PC-3 (cell line): ENCODE data around the gene MRPS31. TPM values are rescaled to one million over a fixed set of nuclear protein-coding genes. Genes with fewer than 3 reads are reported as not detected.

Experiments
- ATAC-seq: fragments of 200-7000 bp; cut with Tn5 transposase; 2 replicates; pipeline ENCODE4 v1.9.1; 2020; ENCODE audit warnings: mild to moderate bottlenecking, moderate library complexity
- Bru-seq: library from RNA; stranded (reverse); fragments of 400-500 nt; gene quantifications from one replicate; lab custom pipeline; 2021; lab: Mats Ljungman, UMichigan
- BruChase-seq, 2 experiments: library from RNA; stranded (reverse); fragments of 400-500 nt; gene quantifications; one replicate each; lab custom pipeline; 2021; lab: Mats Ljungman, UMichigan
- BruUV-seq: library from RNA; stranded (reverse); fragments of 400-500 nt; replicated peaks from 2 replicates; lab custom pipeline; 2021; lab: Mats Ljungman, UMichigan
- CTCF ChIA-PET: fragments of 300-600 bp; sonication (Branson Sonifier 250); formaldehyde crosslinking; loops from one replicate; lab custom pipeline; 2022; ENCODE audit warnings: antibody characterized with exemption; lab: Charles Lee
- POLR2A ChIA-PET: fragments of 300-600 bp; sonication (Branson Sonifier 250); formaldehyde crosslinking; loops from one replicate; lab custom pipeline; 2022; ENCODE audit warnings: antibody characterized with exemption; ENCODE audit not compliant: unreplicated experiment; lab: Charles Lee
- DNase-seq: peaks from one replicate; pipeline ENCODE4 v3.0.0-alpha.2; 2015
- H2AFZ ChIP-seq: fragments of 300-600 bp; sonication (generic); 2 replicates; pipeline ENCODE4 v1.6.0; 2016; ENCODE audit warnings: antibody characterized with exemption, low read length
- H3F3A ChIP-seq: fragments of 300-600 bp; sonication (generic); one replicate; pipeline ENCODE4 v1.6.0; 2017; ENCODE audit warnings: antibody characterized with exemption, low read length, control low read depth, mild to moderate bottlenecking; ENCODE audit not compliant: unreplicated experiment
- H3K27ac ChIP-seq: fragments of 300-600 bp; sonication (generic); 2 replicates; pipeline ENCODE4 v1.5.1; 2016; ENCODE audit warnings: mild to moderate bottlenecking, low read length
- H3K27me3 ChIP-seq: fragments of 300-600 bp; sonication (generic); 2 replicates; pipeline ENCODE4 v1.6.1; 2016; ENCODE audit warnings: low read length, mixed read lengths
- H3K36me3 ChIP-seq: fragments of 300-600 bp; sonication (generic); 2 replicates; pipeline ENCODE4 v1.6.1; 2016; ENCODE audit warnings: low read depth, mixed run types, low read length, mixed read lengths
- H3K4me1 ChIP-seq: fragments of 300-600 bp; sonication (generic); 2 replicates; pipeline ENCODE4 v1.5.1; 2016; ENCODE audit warnings: low read length; ENCODE audit not compliant: insufficient read depth
- H3K4me2 ChIP-seq: fragments of 300-600 bp; sonication (generic); 2 replicates; pipeline ENCODE4 v1.6.0; 2016; ENCODE audit warnings: low read length
- H3K4me3 ChIP-seq: fragments of 300-600 bp; sonication (generic); 2 replicates; pipeline ENCODE4 v1.5.1; 2016; ENCODE audit warnings: mild to moderate bottlenecking, low read length, mixed read lengths
- H3K79me2 ChIP-seq: fragments of 300-600 bp; sonication (generic); 2 replicates; pipeline ENCODE4 v1.6.1; 2017; ENCODE audit warnings: low read length, mixed read lengths
- H3K9ac ChIP-seq: fragments of 300-600 bp; sonication (generic); 2 replicates; pipeline ENCODE4 v1.6.0; 2016; ENCODE audit warnings: mild to moderate bottlenecking, low read length
- H3K9me2 ChIP-seq: fragments of 300-600 bp; sonication (generic); replicated peaks from 2 replicates; pipeline ENCODE4 v1.6.1; 2016; ENCODE audit warnings: mixed run types, low read length, mixed read lengths
- H3K9me3 ChIP-seq: fragments of 300-600 bp; sonication (generic); 2 replicates; pipeline ENCODE4 v1.6.1; 2016; ENCODE audit warnings: low read length, mixed read lengths
- H4K20me1 ChIP-seq: fragments of 300-600 bp; sonication (generic); 2 replicates; pipeline ENCODE4 v1.6.1; 2016; ENCODE audit warnings: low read length, mixed read lengths
- CTCF ChIP-seq: fragments of 300-600 bp; sonication (generic); conservative IDR thresholded peaks from 2 replicates; pipeline ENCODE4 v1.5.1; 2017; ENCODE audit warnings: antibody characterized with exemption, low read depth, mild to moderate bottlenecking, low read length
- EZH2 ChIP-seq: fragments of 300-600 bp; sonication (generic); IDR thresholded peaks from one replicate; pipeline ENCODE4 v1.6.1; 2017; ENCODE audit warnings: antibody characterized with exemption, mild to moderate bottlenecking, low read length; ENCODE audit not compliant: unreplicated experiment
- EZH2phosphoT487 ChIP-seq: fragments of 300-600 bp; sonication (generic); IDR thresholded peaks from 2 replicates; pipeline ENCODE4 v1.6.1; 2018; ENCODE audit warnings: mild to moderate bottlenecking, antibody characterized with exemption, low read length, borderline replicate concordance
- intact Hi-C: fragments of 100-400 bp; cut with micrococcal nuclease; formaldehyde crosslinking; loops from 2 replicates; pipeline ENCODE4 v1.9.0; 2023
- long read RNA-seq: library from polyadenylated mRNA; unstranded; transcript quantifications from one replicate; pipeline ENCODE4 v2.0.0, GENCODE V29; 2021; ENCODE audit not compliant: unreplicated experiment
- total RNA-seq: library from RNA; depleted of rRNA; stranded (reverse); fragments of >200 nt; gene quantifications from 2 replicates; pipeline ENCODE4 v1.2.3, GENCODE V29; 2014; rRNA removed

The MRPS31 gene
- total RNA-seq (13.3 and 14.6 TPM in 2 replicates), Bru-seq, nascent RNA (percentile 67 among the genes with signal in this experiment), BruChase-seq, experiment 1, labeled RNA remaining after a 6-hour chase (percentile 61 among the genes with signal in this experiment), BruChase-seq, experiment 2, labeled RNA remaining after a 2-hour chase (percentile 67 among the genes with signal in this experiment)
- long read RNA-seq, transcript MRPS31-201 (7 exons, 1,462 nt), result major isoform, 16 of 26 reads
- long read RNA-seq, partial matches to known transcripts, result 7 of 26 reads
- long read RNA-seq, other reads (novel, unspliced or antisense), result 2 of 26 reads

GRCh38 chr13:40770934-40771618 is at the start of gene MRPS31:
MRPS31 (minus strand) TSS chr13:40771190; CDS start chr13:40771136, 54 bp downstream.
- no peak for TF ChIP-seq EZH2
- TF ChIP-seq CTCF, result no peak
- no peak for TF ChIP-seq EZH2phosphoT487
- POLR2A ChIA-PET, result no interaction called here
- Histone ChIP-seq H2AFZ (peak within 1 kb of the TSS; percentile 88), H3K4me3 (peak within 1 kb of the TSS; percentile 97), H3K27me3 (no peaks in the 10 kb centered on the region), H3K9me3 (no peaks in the 10 kb centered on the region), H3K4me1 (peaks cover 7% of the 10 kb centered on the region; the same call in 1 of the 2 replicates), H3K27ac (peak within 1 kb of the TSS; percentile 61), H3F3A (no peaks in the 10 kb centered on the region), H3K4me2 (peak within 1 kb of the TSS; percentile 96), H3K9ac (peak within 1 kb of the TSS; percentile 88), H3K36me3 (no peaks in the 10 kb centered on the region; the same call in 1 of the 2 replicates), H3K79me2 (peaks cover 16% of the 10 kb centered on the region), H4K20me1 (no peaks in the 10 kb centered on the region), H3K9me2 (no peaks in the 10 kb centered on the region)
- BruUV-seq, result no TSS peak
- intact Hi-C loops, result loop anchor here (10.0 kb wide), 1 partner anchor 294 kb away; the partner anchor contains the start of gene WBP4
- CTCF ChIA-PET, result no interaction called here
- peak; percentile 89 for DNase-seq
- ATAC-seq, result peak; percentile 99

- Histone ChIP-seq H4K20me1 (no peaks in the 10 kb centered on the region), H3K4me2 (no peak overlapping the region), H3K27me3 (no peaks in the 10 kb centered on the region), H3K4me3 (no peak overlapping the region), H2AFZ (no peak overlapping the region), H3K9me2 (no peaks in the 10 kb centered on the region), H3F3A (no peaks in the 10 kb centered on the region), H3K79me2 (no peaks in the 10 kb centered on the region), H3K4me1 (no peaks in the 10 kb centered on the region), H3K27ac (no peak overlapping the region), H3K9me3 (no peaks in the 10 kb centered on the region), H3K9ac (no peak overlapping the region), H3K36me3 (no peaks in the 10 kb centered on the region)
- no peak for TF ChIP-seq EZH2
- TF ChIP-seq EZH2phosphoT487, result no peak
- no peak for TF ChIP-seq CTCF
- ATAC-seq (no peak), DNase-seq (no peak)
- BruUV-seq, result no TSS peak
- intact Hi-C loops, result no loop called here
- ChIA-PET POLR2A (no interaction called here), CTCF (no interaction called here)
These were observed 48.9 kb upstream of the MRPS31 start for GRCh38 chr13:40819797-40820315.
